Activated CD4-positive, alpha-beta T cell treated with anti-CD3 and anti-CD28 coated beads, Interleukin-2, amount 10 ng/mL, durations not matched to agents 7 days and 5 days (primary cell): ENCODE data around the gene FAM131B. TPM values are rescaled to one million over a fixed set of nuclear protein-coding genes. Genes with fewer than 3 reads are reported as not detected.

Source experiments
- CTCF ChIA-PET: fragments of 350-600 bp; sonication (Branson Sonifier 250); formaldehyde crosslinking; loops from one replicate; lab custom pipeline; 2021; ENCODE audit warnings: antibody characterized with exemption; lab: Charles Lee
- POLR2A ChIA-PET: fragments of 350-600 bp; sonication (Branson Sonifier 250); formaldehyde crosslinking; loops from one replicate; lab custom pipeline; 2021; ENCODE audit warnings: antibody characterized with exemption; lab: Charles Lee
- DNase-seq: peaks from one replicate; pipeline ENCODE4 v3.0.0-alpha.2; 2020
- H3K27ac Mint-ChIP-seq: one replicate; pipeline ENCODE4 v1.8.0; 2021; ENCODE audit warnings: mild to moderate bottlenecking, moderate library complexity, mixed read lengths
- H3K27me3 Mint-ChIP-seq: one replicate; pipeline ENCODE4 v1.8.0; 2021; ENCODE audit warnings: mixed read lengths
- H3K36me3 Mint-ChIP-seq: one replicate; pipeline ENCODE4 v1.8.0; 2021; ENCODE audit warnings: low read depth, mixed read lengths
- H3K4me1 Mint-ChIP-seq: one replicate; pipeline ENCODE4 v1.8.0; 2021; ENCODE audit warnings: mixed read lengths
- H3K4me3 Mint-ChIP-seq: one replicate; pipeline ENCODE4 v1.8.0; 2021; ENCODE audit warnings: mild to moderate bottlenecking, moderate library complexity, mixed read lengths
- H3K9me3 Mint-ChIP-seq: one replicate; pipeline ENCODE4 v1.8.0; 2021; ENCODE audit warnings: mixed read lengths
- total RNA-seq, 2 experiments: library from RNA; stranded (reverse); gene quantifications; one replicate each; pipeline ENCODE4 v1.2.3, GENCODE V29; 2021

The FAM131B gene
- total RNA-seq, 2 experiments from 2014 or later, result 0.29 to 0.30 TPM

GRCh38 chr7:143384661-143385631, 22.4 kb upstream of the FAM131B start:
- Mint-ChIP-seq H3K4me1 (peaks cover 16% of the 10 kb centered on the region), H3K27me3 (no peaks in the 10 kb centered on the region), H3K36me3 (peaks cover 23% of the 10 kb centered on the region), H3K9me3 (no peaks in the 10 kb centered on the region), H3K4me3 (no peak overlapping the region), H3K27ac (no peak overlapping the region)
- ChIA-PET CTCF (interaction anchor here (1.1 to 1.8 kb wide), 12 partner anchors 10 to 169 kb away, joined by 3 to 8 read pairs (median 4); no protein-coding TSS in a partner anchor), POLR2A (no interaction called here)
- DNase-seq, result no peak

GRCh38 chr7:143384148-143384547, 21.6 kb upstream of the FAM131B start:
- peaks cover 15% of the 10 kb centered on the region for H3K36me3 Mint-ChIP-seq
- H3K9me3 Mint-ChIP-seq, result no peaks in the 10 kb centered on the region
- no peaks in the 10 kb centered on the region for H3K27me3 Mint-ChIP-seq
- POLR2A ChIA-PET, result no interaction called here
- CTCF ChIA-PET, result interaction anchor here (0.6 to 1.8 kb wide), 12 partner anchors 9 to 169 kb away, joined by 3 to 8 read pairs (median 3); no protein-coding TSS in a partner anchor
- no peak overlapping the region for H3K27ac Mint-ChIP-seq
- DNase-seq, result no peak
- no peak overlapping the region for H3K4me3 Mint-ChIP-seq
- H3K4me1 Mint-ChIP-seq, result peaks cover 16% of the 10 kb centered on the region

- Mint-ChIP-seq H3K36me3 (peaks cover 13% of the 10 kb centered on the region), H3K4me3 (no peak overlapping the region), H3K4me1 (peaks cover 19% of the 10 kb centered on the region), H3K9me3 (no peaks in the 10 kb centered on the region), H3K27me3 (no peaks in the 10 kb centered on the region), H3K27ac (no peak overlapping the region)
- no peak for DNase-seq
- ChIA-PET CTCF (interaction anchor here (0.6 to 1.8 kb wide), 10 partner anchors 9 to 143 kb away, joined by 3 to 8 read pairs (median 4); no protein-coding TSS in a partner anchor), POLR2A (no interaction called here)
Observed at GRCh38 chr7:143383642-143383957, 21.1 kb upstream of the FAM131B start.

GRCh38 chr7:143382791-143383641, 20.5 kb upstream of the FAM131B start:
- H3K4me1 Mint-ChIP-seq, result peaks cover 25% of the 10 kb centered on the region
- POLR2A ChIA-PET, result no interaction called here
- no peaks in the 10 kb centered on the region for H3K9me3 Mint-ChIP-seq
- DNase-seq, result no peak
- no peak overlapping the region for H3K4me3 Mint-ChIP-seq
- CTCF ChIA-PET, result interaction anchor here (1.0 to 1.8 kb wide), 5 partner anchors 13 to 38 kb away, joined by 3 to 8 read pairs (median 3); no protein-coding TSS in a partner anchor
- peak overlapping the region; percentile 72 for H3K27ac Mint-ChIP-seq
- peaks cover 13% of the 10 kb centered on the region for H3K36me3 Mint-ChIP-seq
- no peaks in the 10 kb centered on the region for H3K27me3 Mint-ChIP-seq

- Mint-ChIP-seq H3K4me3 (no peak overlapping the region), H3K9me3 (no peaks in the 10 kb centered on the region), H3K27me3 (no peaks in the 10 kb centered on the region), H3K36me3 (peaks cover 9% of the 10 kb centered on the region), H3K27ac (peak overlapping the region; percentile 72), H3K4me1 (peaks cover 24% of the 10 kb centered on the region)
- ChIA-PET CTCF (no interaction called here), POLR2A (no interaction called here)
- DNase-seq, result no peak
Observed at GRCh38 chr7:143382126-143382790, 19.7 kb upstream of the FAM131B start.

GRCh38 chr7:143381427-143382125, 19.1 kb upstream of the FAM131B start:
- H3K4me1 Mint-ChIP-seq, result peaks cover 29% of the 10 kb centered on the region
- no peak overlapping the region for H3K4me3 Mint-ChIP-seq
- no peak for DNase-seq
- H3K27ac Mint-ChIP-seq, result peak overlapping the region; percentile 72
- ChIA-PET CTCF (interaction anchor here (1.6 to 3.5 kb wide), 3 partner anchors 8 to 11 kb away, joined by 11 to 31 read pairs (median 18); no protein-coding TSS in a partner anchor), POLR2A (no interaction called here)
- H3K9me3 Mint-ChIP-seq, result no peaks in the 10 kb centered on the region
- peaks cover 9% of the 10 kb centered on the region for H3K36me3 Mint-ChIP-seq
- H3K27me3 Mint-ChIP-seq, result no peaks in the 10 kb centered on the region

- Mint-ChIP-seq H3K4me1 (peaks cover 37% of the 10 kb centered on the region), H3K36me3 (peaks cover 9% of the 10 kb centered on the region), H3K9me3 (no peaks in the 10 kb centered on the region), H3K27me3 (no peaks in the 10 kb centered on the region), H3K27ac (peak within 1 kb of the TSS; percentile 93), H3K4me3 (peak within 1 kb of the TSS; percentile 84)
- CTCF ChIA-PET, result interaction anchor here (0.6 to 3.5 kb wide), 32 partner anchors 9 to 865 kb away, joined by 3 to 31 read pairs (median 5); partner anchors contain the start of genes CLCN1 and GSTK1
- POLR2A ChIA-PET, result no interaction called here
- DNase-seq, result peak; percentile 87
Observed at GRCh38 chr7:143380646-143381426, 18.3 kb upstream of the FAM131B start, which contains the start of gene ZYX. TSS of gene ZYX (plus strand) at chr7:143381345. CDS start at chr7:143381572, 227 bp downstream.

GRCh38 chr7:143380260-143380645, 17.7 kb upstream of the FAM131B start:
- peaks cover 9% of the 10 kb centered on the region for H3K36me3 Mint-ChIP-seq
- peak; percentile 88 for DNase-seq
- peaks cover 42% of the 10 kb centered on the region for H3K4me1 Mint-ChIP-seq
- H3K4me3 Mint-ChIP-seq, result peak overlapping the region; percentile 84
- H3K27ac Mint-ChIP-seq, result peak overlapping the region; percentile 93
- ChIA-PET CTCF (interaction anchor here (0.6 to 3.5 kb wide), 35 partner anchors 9 to 864 kb away, joined by 3 to 31 read pairs (median 5); partner anchors contain the start of genes CLCN1 and GSTK1), POLR2A (no interaction called here)
- H3K9me3 Mint-ChIP-seq, result no peaks in the 10 kb centered on the region
- H3K27me3 Mint-ChIP-seq, result no peaks in the 10 kb centered on the region

GRCh38 chr7:143379611-143380259, 17.2 kb upstream of the FAM131B start:
- peak; percentile 17 for DNase-seq
- H3K9me3 Mint-ChIP-seq, result no peaks in the 10 kb centered on the region
- H3K27ac Mint-ChIP-seq, result peak overlapping the region; percentile 93
- peak overlapping the region; percentile 84 for H3K4me3 Mint-ChIP-seq
- ChIA-PET POLR2A (no interaction called here), CTCF (interaction anchor here (0.6 to 3.5 kb wide), 36 partner anchors 9 to 864 kb away, joined by 3 to 31 read pairs (median 5); partner anchors contain the start of genes CLCN1 and GSTK1)
- H3K27me3 Mint-ChIP-seq, result no peaks in the 10 kb centered on the region
- peaks cover 48% of the 10 kb centered on the region for H3K4me1 Mint-ChIP-seq
- H3K36me3 Mint-ChIP-seq, result peaks cover 9% of the 10 kb centered on the region

- Mint-ChIP-seq H3K27me3 (no peaks in the 10 kb centered on the region), H3K4me3 (no peak overlapping the region), H3K36me3 (no peaks in the 10 kb centered on the region), H3K9me3 (no peaks in the 10 kb centered on the region), H3K4me1 (peaks cover 72% of the 10 kb centered on the region), H3K27ac (peak overlapping the region; percentile 54)
- ChIA-PET CTCF (interaction anchor here (1.7 to 2.4 kb wide), 4 partner anchors 10 to 136 kb away, joined by 6 to 11 read pairs (median 7); no protein-coding TSS in a partner anchor), POLR2A (no interaction called here)
- DNase-seq, result no peak
Observed at GRCh38 chr7:143376396-143376795, 13.9 kb upstream of the FAM131B start.
